BLaER1 (cell line): ENCODE data around the gene EEF1G.
A peak's percentile ranks its signal among the peaks of the same experiment; 100 is the strongest.

ENCODE experiments used
- H3K27ac ChIP-seq: shearing (Covaris generic); formaldehyde crosslinking; 2 replicates; pipeline ENCODE4 v1.8.1; 2022
- H3K27me3 ChIP-seq: shearing (Covaris generic); formaldehyde crosslinking; 2 replicates; pipeline ENCODE4 v1.8.1; 2022
- H3K36me3 ChIP-seq: shearing (Covaris generic); formaldehyde crosslinking; 2 replicates; pipeline ENCODE4 v1.8.1; 2022
- H3K4me1 ChIP-seq: shearing (Covaris generic); formaldehyde crosslinking; 2 replicates; pipeline ENCODE4 v1.8.1; 2022
- H3K4me2 ChIP-seq: shearing (Covaris generic); formaldehyde crosslinking; 2 replicates; pipeline ENCODE4 v1.8.1; 2022
- H3K4me3 ChIP-seq: shearing (Covaris generic); formaldehyde crosslinking; 2 replicates; pipeline ENCODE4 v1.8.1; 2022
- H3K9ac ChIP-seq: shearing (Covaris generic); formaldehyde crosslinking; 2 replicates; pipeline ENCODE4 v1.8.1; 2022
- H3K9me3 ChIP-seq: shearing (Covaris generic); formaldehyde crosslinking; 2 replicates; pipeline ENCODE4 v1.8.1; 2022
- H4K20me1 ChIP-seq: shearing (Covaris generic); formaldehyde crosslinking; 2 replicates; pipeline ENCODE4 v1.8.1; 2022
- Cebpa-rat ChIP-seq: shearing (Covaris generic); IDR thresholded peaks from 2 replicates; pipeline ENCODE4 v1.8.1; 2022

EEF1G gene

GRCh38 chr11:62532096-62532495 is 41.6 kb downstream of the EEF1G start:
- Histone ChIP-seq H3K9me3 (no peaks in the 10 kb centered on the region), H3K4me2 (no peak overlapping the region), H3K27me3 (no peaks in the 10 kb centered on the region), H3K4me3 (no peak overlapping the region), H3K4me1 (0 out of 2 replicates have a peak, but pooled peaks cover 11% of the 10 kb centered on the region), H3K9ac (no peak overlapping the region), H3K27ac (no peak overlapping the region), H4K20me1 (no peaks in the 10 kb centered on the region), H3K36me3 (no peaks in the 10 kb centered on the region)
- TF ChIP-seq Cebpa-rat = no peak

- no peaks in the 10 kb centered on the region for H4K20me1 ChIP-seq
- no peaks in the 10 kb centered on the region for H3K36me3 ChIP-seq
- no peak overlapping the region for H3K4me2 ChIP-seq
- H3K9ac ChIP-seq = no peak overlapping the region
- no peaks in the 10 kb centered on the region for H3K27me3 ChIP-seq
- no peak overlapping the region for H3K27ac ChIP-seq
- no peaks in the 10 kb centered on the region for H3K9me3 ChIP-seq
- H3K4me1 ChIP-seq = peaks cover 13% of the 10 kb centered on the region
- no peak overlapping the region for H3K4me3 ChIP-seq
- TF ChIP-seq Cebpa-rat = no peak
Observed at GRCh38 chr11:62516736-62517371, 56.8 kb downstream of the EEF1G start.

DNA sequence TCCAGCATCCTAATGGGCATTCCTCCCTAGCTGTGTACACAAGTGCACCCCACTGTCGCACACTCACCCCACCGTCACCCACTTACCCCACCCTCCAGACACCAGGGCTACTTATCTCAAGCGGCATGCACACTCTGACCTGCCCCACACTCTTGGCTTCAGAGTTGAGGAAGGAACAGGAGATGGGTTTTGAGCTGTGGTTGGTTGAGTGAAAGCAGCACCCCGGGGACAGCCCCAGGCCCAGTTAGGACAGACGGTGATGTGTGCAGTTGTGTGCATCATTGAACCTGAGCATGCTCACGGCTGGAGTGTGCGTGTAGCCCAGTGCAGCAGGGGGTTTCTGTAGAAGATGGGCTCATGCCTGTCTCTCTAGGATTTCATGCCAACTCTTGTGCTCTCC is 59.5 kb downstream of the EEF1G start:
- H3K4me1 ChIP-seq = peaks cover 13% of the 10 kb centered on the region

GRCh38 chr11:62513626-62514025 is 60.1 kb downstream of the EEF1G start:
- no peak overlapping the region for H3K4me3 ChIP-seq
- H3K4me1 ChIP-seq = peaks cover 13% of the 10 kb centered on the region
- H3K4me2 ChIP-seq = no peak overlapping the region
- H3K9me3 ChIP-seq = no peaks in the 10 kb centered on the region
- no peak overlapping the region for H3K27ac ChIP-seq
- no peak overlapping the region for H3K9ac ChIP-seq
- H3K36me3 ChIP-seq = no peaks in the 10 kb centered on the region
- no peak for TF ChIP-seq Cebpa-rat
- H3K27me3 ChIP-seq = no peaks in the 10 kb centered on the region
- H4K20me1 ChIP-seq = no peaks in the 10 kb centered on the region

More for the DNA sequence above, 59.5 kb downstream of the EEF1G start:
- no peak overlapping the region for H3K9ac ChIP-seq
- H3K4me3 ChIP-seq = no peak overlapping the region
- H3K4me2 ChIP-seq = peak overlapping the region; percentile 11; the same call in 1 of the 2 replicates
- no peaks in the 10 kb centered on the region for H3K9me3 ChIP-seq
- H3K27me3 ChIP-seq = no peaks in the 10 kb centered on the region
- no peaks in the 10 kb centered on the region for H4K20me1 ChIP-seq
- H3K27ac ChIP-seq = no peak overlapping the region
- no peaks in the 10 kb centered on the region for H3K36me3 ChIP-seq
- TF ChIP-seq Cebpa-rat = no peak

- peaks cover 13% of the 10 kb centered on the region for H3K4me1 ChIP-seq
- no peak overlapping the region for H3K27ac ChIP-seq
- H3K4me3 ChIP-seq = no peak overlapping the region
- no peak for TF ChIP-seq Cebpa-rat
- no peak overlapping the region for H3K9ac ChIP-seq
- no peaks in the 10 kb centered on the region for H4K20me1 ChIP-seq
- no peaks in the 10 kb centered on the region for H3K27me3 ChIP-seq
- no peak overlapping the region for H3K4me2 ChIP-seq
- no peaks in the 10 kb centered on the region for H3K9me3 ChIP-seq
- no peaks in the 10 kb centered on the region for H3K36me3 ChIP-seq
Observed at GRCh38 chr11:62512961-62513360, 60.7 kb downstream of the EEF1G start.
